HG02798 (cell line): Measurements from ENCODE around the gene ITGB6.
"Not testable (repeated sequence)": the region's sequence is repeated elsewhere in the genome, so short reads cannot be mapped to it uniquely, and the experiment has no call there.

Source experiments
- ATAC-seq: cut with Tn5 transposase; IDR thresholded peaks from one replicate; pipeline ENCODE4 v1.9.1; 2021; ENCODE audit warnings: mild to moderate bottlenecking; ENCODE audit not compliant: unreplicated experiment, poor library complexity

ITGB6 gene

DNA sequence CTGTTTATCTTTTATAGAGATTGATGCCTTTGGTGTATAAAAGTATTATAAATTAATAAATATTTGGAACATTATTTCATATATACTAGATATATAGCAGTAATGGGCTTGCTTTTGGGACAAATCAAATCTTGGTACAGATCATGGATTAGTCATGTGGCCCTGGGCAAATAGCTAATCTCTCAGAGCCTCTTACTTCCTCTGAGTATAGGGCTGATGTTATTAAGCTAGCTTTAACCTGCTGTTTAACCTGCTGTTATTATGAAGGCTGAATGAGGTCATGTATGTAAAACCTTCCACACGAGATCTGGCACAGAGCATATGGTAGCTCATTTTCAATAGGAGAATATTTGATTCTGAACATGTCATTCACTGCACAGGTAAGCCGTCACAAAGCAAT, 5.7 kb downstream of the ITGB6 start:
- no peak for ATAC-seq

DNA sequence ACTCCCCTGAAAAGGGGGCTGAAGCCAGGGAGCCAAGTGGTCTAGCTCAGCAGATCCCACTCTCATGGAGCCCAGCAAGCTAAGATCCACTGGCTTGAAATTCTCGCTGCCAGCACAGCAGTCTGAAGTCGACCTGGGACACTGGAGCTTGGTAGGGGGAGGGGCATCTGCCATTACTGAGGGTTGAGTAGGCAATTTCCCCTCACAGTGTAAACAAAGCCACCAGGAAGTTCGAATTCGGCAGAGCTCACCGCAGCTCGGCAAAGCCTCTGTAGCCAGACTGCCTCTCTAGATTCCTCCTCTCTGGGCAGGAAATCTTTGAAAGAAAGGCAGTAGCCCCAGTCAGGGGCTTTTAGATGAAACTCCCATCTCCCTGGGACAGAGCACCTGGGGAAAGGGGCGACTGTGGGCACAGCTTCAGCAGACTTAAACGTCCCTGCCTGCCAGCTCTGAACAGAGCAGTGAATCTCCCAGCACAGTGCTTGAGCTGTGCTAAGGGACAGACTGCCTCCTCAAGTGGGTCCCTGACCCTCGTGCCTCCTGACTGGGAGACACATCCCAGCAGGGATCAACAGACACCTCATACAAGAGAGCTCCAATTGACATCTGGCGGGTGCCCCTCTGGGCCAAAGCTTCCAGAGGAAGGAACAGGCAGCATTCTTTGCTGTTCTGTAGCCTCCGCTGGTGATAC, 18.8 kb downstream of the ITGB6 start:
- not testable (repeated sequence) for ATAC-seq

DNA sequence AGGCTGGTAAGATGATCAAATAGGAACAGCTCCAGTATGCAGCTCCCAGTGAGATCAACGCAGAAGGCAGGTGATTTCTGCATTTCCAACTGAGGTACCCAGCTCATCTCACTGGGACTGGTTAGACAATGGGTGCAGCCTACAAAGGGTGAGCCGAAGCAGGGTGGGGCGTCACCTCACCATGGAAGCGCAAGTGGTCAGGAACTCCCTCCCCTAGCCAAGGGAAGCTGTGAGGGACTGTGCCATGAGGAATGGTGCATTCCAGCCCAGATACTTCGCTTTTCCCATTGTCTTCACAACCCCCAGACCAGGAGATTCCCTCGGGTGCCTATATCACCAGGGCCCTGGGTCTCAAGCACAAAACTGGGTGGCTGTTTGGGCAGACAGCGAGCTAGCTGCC, 19.4 kb downstream of the ITGB6 start:
- not testable (repeated sequence) for ATAC-seq

DNA sequence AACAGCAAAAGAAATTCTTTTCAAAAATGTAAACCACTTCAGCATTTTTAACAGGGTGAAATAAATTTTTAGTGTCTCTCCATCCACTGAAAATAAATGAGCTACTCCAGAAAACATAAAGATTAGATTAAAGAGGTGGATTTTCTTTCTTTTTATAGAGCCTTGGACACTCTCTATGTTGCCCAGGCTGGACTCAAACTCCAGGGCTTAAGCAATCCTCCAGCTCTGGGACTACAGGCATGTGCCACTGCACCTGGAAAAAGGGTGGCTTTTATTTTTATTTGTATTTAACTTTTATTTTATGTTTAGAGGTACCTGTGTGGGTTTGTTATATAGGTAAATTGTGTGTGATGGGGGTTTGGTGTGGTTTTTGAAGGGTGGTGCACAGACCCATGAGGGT, 19.9 kb downstream of the ITGB6 start:
- no peak for ATAC-seq

DNA sequence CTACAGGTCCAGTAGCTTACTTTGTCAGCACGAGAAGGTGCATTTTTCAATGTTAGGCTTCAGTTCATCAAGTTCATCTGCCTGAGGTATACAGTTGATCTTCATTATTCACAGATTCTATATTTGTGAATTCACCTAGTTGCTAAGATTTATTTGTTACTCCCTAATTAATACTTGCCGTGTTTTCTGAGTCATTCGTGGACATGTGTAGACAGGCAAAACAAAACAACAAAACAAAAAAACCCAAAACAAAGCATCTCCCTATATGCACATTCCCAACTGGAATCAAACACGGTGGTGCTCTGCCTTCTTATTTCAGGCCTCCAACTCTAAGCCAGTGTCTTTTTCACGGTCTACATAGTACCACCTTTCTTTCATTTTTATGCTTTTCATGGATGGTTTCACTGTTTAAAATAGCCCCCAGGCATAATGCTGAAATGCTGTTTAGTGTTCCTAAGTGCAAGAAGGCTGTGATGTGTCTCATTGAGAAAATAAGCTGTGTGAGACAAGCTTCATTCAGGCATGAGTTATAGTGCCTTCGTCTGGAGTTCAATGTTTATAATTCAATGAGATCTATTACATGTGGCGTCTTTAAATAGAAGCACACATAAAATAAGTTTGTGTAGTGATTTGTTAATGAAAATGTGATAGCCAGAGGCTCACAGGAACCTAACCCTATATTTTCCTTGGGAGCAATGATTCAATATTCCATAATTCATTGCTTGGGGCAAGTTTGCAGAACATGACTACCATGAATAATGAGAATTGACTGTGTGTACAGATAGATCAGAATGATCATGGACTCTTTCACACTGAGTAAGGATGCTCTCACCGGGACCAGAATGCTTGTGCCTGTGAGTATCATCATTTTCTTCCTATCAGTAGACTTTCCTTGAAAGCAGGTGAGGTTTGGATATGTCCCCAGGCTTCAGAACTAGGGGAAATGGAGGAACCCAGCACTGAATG, 24.6 kb downstream of the ITGB6 start:
- no peak for ATAC-seq

DNA sequence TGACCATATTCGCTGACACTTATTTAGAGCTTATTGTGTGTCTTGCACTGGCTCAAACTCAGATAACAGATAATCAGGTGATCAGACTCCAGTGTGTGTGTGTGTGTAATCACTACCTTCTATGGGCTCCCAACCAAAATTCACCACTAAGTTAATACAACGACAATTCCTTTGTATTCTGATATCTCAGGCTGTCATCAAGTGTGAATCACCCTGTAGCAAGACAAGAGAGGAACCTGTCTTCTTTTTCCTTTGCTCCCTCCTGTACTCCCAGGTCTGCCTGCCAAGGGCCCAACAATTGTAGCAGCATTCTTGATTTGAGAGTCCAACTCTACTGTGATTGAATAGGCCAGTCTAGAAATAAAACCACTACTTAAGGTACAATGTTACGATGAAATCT, 25.8 kb downstream of the ITGB6 start:
- ATAC-seq = no peak

DNA sequence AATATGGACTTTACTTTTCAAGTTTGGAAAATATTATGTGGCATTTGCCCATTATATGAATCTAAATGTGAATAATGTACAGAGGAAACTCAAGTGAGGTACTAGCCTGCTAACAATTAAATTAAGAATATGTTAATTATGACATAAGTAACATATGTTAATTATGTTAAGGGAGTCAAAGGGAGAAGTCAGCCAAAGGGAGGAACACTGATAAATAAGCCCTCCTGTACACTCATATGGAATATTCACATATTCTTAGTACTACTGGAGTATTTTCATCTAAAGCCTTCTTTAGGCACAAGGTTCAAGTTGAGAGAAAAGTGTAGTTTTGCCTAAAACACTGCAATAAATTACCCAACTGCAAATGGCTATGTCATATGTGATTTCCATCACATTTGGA, 30.1 kb downstream of the ITGB6 start:
- no peak for ATAC-seq

DNA sequence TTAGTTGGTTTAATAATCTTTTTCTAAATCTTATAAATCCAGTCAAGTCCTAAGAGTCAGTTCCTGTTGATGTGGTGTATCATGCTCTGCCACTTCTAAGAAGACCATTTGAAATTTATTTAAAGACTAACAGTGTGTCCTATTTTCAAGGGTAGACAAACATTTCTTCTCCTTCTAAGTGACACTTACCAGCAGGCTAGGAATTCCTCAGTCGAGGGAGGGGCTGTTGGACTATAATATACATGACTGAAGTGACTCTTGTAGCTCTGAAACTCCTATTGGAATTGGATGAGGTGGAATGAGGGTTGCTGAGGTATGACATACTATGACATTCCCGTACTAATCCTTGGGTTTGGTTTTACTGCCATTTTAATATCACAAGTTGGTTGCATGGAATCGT, 30.6 kb downstream of the ITGB6 start:
- no peak for ATAC-seq

DNA sequence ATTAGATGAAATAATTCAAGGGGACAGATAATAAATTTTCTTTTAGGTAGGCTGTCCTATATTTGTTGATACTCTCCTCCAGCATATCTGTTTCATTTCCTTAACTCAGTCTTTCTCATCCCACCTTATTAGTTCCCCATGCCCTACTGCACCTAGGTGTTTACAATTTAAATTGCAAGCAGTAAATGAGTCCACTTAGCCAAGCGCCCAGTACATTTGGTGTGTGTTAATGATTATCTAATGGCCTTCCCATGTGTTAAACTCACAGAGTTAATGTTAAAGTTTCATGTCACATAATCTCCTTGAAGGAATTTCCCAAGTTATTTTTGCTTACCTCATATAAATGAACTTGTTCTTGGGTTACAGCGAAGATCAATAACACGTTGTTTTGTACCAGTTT, 31.2 kb downstream of the ITGB6 start:
- no peak for ATAC-seq

DNA sequence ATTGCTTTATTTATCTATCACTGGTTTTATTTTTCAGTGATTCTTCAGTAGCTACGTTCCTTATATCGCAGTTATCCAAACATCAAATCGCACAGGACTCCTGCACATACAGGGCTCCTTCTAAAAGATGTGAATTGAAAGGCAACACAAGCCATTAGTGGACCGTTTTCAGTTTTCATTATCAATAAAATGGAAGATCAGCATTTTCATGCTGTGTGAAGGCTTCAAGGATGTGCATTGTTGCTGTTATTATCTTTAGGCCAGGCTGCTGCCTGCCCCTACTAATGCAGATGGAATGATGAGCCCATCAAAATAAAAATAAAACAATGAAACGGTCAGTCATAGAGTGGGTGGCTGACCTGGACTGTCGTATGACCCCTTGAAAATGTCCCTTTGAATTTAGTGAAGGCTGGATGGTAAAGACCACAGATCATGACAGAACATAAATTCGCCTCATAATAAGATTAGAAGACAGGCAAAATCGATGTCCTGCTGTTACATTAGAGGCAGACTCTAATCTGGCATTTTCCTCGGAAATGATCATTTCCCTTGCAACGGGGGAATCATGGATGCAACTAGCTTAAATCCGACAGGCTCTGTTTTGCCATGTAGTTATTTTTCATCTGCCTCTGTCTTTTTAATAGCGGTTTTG, 32.9 kb downstream of the ITGB6 start:
- ATAC-seq = no peak

DNA sequence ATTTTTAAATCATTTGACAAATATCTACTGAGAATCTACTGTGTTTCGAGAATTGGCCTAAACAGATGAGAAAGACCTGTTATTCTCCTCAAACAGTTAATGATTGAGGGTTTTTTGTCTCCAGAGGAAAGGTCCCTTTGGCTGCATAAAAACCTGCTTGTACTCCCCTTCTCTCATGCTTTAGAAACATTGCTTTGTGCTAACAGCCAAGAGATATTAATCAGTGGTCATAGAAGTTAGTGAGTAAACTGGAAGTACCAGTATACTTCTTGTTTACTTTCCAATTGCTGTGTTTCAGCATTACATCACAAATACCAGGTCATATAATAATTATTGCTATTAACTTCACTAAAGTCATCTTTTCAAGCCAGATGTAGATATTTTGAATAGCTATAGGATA, 34.1 kb downstream of the ITGB6 start:
- ATAC-seq = no peak

DNA sequence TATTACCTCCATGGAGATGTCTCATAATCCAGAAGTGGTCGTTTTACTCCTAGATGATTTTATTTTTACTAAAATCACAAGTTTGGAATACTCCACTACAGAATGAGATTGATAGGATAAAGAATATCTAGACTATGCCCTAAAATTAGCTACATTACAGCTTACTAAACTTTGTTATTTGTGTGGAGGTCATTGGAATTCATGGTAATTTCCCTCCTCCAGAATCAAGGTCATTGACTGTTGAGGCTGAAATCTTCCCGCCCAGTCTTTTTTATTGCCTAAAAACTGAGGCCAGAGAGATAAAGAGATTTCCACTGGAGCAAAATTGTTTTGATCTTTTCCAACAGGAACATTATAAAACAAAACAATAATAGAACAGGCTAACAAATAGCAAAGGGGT, 35.0 kb downstream of the ITGB6 start:
- no peak for ATAC-seq

DNA sequence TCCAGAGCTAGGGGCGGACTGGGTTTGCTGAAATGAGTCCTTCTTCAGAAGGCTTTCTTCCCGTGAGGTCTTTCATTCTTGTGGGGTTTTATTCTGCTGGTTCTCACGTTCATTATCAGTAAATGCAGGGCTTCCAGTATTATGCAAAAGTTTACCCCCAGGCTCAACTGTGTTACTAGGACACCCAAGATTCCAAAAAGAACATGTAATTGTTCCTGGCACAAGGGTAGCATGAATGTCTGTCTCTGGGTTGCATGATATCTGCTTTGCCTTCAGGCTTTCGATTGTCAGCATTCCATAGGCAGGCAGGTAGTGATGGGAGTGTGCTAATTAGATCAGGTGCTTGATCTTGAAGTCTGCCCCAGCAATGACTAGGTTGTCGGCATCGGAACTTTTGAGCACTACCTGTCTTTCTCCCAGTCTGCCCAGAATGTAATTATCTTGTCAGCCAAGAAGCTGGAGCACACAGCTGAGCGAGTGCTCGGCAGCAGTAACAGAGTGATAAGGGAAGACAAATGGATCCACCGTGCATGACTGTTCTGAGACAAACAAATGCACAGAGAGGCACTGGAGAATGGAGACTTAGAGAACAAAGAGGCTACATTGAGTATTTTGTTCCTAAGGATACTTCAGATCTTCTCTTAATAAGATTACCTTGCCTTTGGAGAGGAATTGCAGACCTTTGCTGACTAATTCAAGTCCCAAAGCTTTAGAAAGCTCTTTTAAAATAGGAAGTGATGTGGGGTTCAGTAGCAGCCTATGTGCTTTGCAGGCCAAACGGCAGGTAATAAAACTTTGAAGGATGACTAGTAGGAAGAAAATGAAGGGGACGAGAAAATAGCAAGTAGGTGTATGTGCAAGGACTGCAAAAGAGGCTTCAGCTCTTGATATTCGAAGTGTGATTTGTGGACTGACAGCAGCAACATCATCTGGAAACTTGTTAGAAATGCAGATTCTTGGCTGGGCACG, 41.9 kb downstream of the ITGB6 start:
- no peak for ATAC-seq

DNA sequence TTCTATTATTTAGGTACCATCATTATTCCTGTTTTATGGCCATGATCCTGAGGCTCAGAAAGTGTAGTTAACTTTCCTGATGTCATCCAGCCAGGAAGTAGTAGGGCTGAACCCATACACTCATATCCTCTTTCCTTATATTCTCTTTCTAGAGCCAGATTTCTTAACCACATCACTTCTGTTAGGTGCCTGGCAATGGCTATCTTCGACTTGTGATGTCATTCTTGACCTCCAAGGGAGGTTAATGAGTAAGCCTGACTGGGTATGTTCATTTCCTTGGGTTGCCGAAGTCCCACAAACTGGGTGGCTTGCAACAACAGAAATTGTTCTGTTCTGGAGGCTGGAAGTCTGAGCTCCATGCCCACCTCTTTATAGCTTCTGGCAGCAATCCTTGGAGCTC, 43.4 kb downstream of the ITGB6 start:
- no peak for ATAC-seq

DNA sequence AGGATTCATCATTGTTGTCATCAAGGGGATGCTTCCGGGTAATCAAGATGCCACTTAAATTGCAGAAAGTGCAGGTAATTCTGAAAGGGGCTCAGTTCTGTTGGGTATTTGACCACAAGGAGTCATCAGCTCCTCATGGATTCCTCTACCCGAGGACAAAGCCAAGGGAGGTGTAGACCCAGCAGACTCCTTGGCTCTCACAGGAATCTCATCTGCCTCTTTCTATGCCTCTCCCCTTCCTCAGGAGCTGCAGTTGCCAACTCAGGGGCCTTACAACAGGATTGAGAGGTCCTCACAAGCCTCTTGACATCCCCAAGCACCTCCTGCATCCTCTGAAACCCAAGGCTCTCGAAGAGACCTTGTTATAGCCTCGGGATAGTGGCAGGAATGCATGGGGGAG, 44.0 kb downstream of the ITGB6 start:
- no peak for ATAC-seq

DNA sequence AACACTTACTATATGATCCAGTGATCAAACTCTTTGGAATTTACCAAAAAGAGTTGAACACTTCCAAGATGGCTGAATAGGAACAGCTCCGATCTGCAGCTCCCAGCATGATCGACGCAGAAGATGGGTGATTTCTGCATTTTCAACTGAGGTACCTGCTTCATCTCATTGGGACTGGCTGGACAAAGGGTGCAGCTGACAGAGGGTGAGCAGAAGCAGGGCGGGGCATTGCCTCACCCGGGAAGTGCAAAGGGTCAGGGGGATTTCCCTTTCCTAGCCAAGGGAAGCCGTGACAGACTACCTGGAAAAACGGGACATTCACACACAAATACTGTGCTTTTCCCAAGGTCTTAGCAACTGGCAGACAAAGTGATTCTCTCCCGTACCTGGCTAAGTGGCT, 51.7 kb downstream of the ITGB6 start:
- not testable (repeated sequence) for ATAC-seq

DNA sequence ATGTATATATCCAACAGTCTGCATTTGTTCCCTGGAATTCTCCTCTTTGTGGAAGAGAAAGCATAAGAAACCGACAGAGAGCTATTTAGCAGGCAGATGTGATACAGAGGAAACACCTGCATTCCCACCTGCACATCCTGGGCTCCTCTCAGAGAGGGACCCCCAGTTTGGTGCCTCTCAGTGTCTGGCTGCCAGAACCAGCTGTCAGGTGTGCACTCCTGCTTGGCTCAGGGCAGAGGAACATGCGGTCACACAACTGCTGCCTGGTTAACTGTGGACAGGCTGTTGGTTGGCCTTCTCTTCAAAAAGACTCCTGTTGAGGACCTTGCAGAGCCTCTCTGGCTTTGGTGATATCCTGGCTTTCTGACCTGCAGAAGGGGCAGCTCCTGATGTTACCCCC, 54.6 kb downstream of the ITGB6 start:
- ATAC-seq = no peak

DNA sequence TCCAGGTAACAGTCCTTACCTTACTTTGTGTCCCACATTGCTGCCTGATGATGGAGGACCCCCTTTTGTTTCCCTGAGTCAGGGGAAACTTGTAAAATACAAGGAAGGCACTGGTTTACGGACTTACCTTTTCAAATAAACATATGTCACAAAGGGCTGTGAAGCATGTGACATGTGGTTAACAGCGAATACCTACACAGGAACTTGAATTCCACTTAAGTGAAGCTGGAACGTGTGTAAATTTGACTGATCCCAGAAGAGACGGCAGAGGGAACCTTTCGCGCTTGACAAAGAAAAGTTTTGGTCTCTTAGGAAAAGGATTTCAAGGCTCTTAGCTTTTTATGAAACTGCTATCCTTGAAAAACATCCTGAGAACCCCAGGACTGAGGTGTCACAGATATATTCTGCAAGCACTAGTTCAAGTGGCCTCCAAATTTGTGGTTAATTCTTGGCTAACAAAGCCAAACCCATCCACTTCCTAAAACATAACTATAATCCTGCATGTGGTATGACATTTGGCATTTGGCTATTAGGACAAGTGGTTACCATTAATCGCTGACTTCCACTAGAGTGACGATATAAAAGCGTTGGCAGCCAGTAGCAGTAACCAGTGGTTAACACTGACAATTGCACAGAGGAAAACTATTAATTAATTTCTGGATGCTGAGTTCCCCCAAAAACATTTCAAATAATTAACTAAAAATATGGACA, 55.6 kb downstream of the ITGB6 start:
- ATAC-seq = no peak

DNA sequence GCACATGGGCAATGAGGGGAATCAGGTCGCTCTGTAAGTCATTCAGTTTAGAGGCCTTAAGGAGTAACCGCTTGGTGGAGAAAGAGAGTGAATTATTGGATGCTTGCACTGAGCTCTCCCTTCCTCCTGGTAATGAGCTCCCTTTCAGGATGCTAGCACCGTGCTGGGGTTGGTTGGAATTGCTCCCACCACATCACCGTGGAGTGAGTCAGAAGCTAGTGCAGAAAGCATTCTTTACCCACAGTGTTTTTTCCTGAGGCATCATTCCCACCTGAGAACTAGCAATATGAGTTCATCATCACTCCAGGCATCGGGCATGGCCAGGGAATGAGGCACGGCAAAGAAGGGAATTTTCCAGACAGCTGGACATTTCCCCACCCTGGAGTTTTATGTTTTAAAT, 57.6 kb downstream of the ITGB6 start:
- ATAC-seq = no peak
